VCaP (cell line): ENCODE data around the gene KCNK2.

Experiments used
- H3K27ac ChIP-seq: fragments of 450-650 bp; 2 replicates; pipeline ENCODE4 v1.5.1; 2017
- CTCF ChIP-seq: fragments of 450-650 bp; conservative IDR thresholded peaks from 2 replicates; pipeline ENCODE4 v1.5.1; 2017; ENCODE audit warnings: mild to moderate bottlenecking, moderate library complexity

Gene KCNK2

GRCh38 chr1:215095524-215095923, 13.0 kb downstream of the KCNK2 start:
- TF ChIP-seq CTCF: no peak
- no peak overlapping the region for H3K27ac ChIP-seq

GRCh38 chr1:215101511-215101910, 19.0 kb downstream of the KCNK2 start:
- no peak for TF ChIP-seq CTCF
- H3K27ac ChIP-seq: no peak overlapping the region

- H3K27ac ChIP-seq: no peak overlapping the region
- no peak for TF ChIP-seq CTCF
Measured at GRCh38 chr1:215104283-215104682, 21.7 kb downstream of the KCNK2 start.

GRCh38 chr1:215106067-215106466, 23.5 kb downstream of the KCNK2 start:
- H3K27ac ChIP-seq: no peak overlapping the region
- TF ChIP-seq CTCF: no peak

GRCh38 chr1:215109171-215109570, 26.6 kb downstream of the KCNK2 start:
- no peak overlapping the region for H3K27ac ChIP-seq
- no peak for TF ChIP-seq CTCF

GRCh38 chr1:215111916-215112315, 29.4 kb downstream of the KCNK2 start:
- H3K27ac ChIP-seq: no peak overlapping the region
- no peak for TF ChIP-seq CTCF

GRCh38 chr1:215113776-215114153, 31.2 kb downstream of the KCNK2 start:
- no peak for TF ChIP-seq CTCF
- no peak overlapping the region for H3K27ac ChIP-seq
